Measurements from ENCODE around the gene WDFY2. TPM values are rescaled to one million over a fixed set of nuclear protein-coding genes. Genes with fewer than 3 reads are reported as not detected.

Gene WDFY2
- total and polyA plus RNA-seq, 2 experiments from 2014 or later: 11.4 to 24.0 TPM

GRCh38 chr13:51804295-51805172 lies 220.3 kb downstream of the WDFY2 start:
- peak overlapping the region; percentile 93 for H3K4me2 ChIP-seq
- H3K27me3 ChIP-seq (ENCODE audit: insufficient read depth): no peaks in the 10 kb centered on the region
- H2AFZ ChIP-seq: peak overlapping the region; percentile 96
- no peak for DNase-seq (ENCODE audit: low spot score)
- no peaks in the 10 kb centered on the region for H4K20me1 ChIP-seq (replicated peaks; ENCODE audit: insufficient read depth)
- H3K4me3 ChIP-seq: peak overlapping the region; percentile 88
- H3K9me3 Mint-ChIP-seq: no peaks in the 10 kb centered on the region
- no peaks in the 10 kb centered on the region for H3K36me3 Mint-ChIP-seq (ENCODE audit: low read depth)
- peaks cover 54% of the 10 kb centered on the region for H3K4me1 Mint-ChIP-seq
- no peaks in the 10 kb centered on the region for H3K9me2 ChIP-seq (ENCODE audit: insufficient read depth)
- H3K79me2 ChIP-seq (replicated peaks; ENCODE audit: insufficient read depth): 0 out of 2 replicates have a peak, but pooled peaks cover 4% of the 10 kb centered on the region
- H3F3A ChIP-seq (replicated peaks; ENCODE audit: low read depth): peaks cover 9% of the 10 kb centered on the region; the same call in 1 of the 2 replicates
- peak overlapping the region; percentile 77 for H3K27ac Mint-ChIP-seq
- peak overlapping the region; percentile 82 for H3K4me3 Mint-ChIP-seq
- no peaks in the 10 kb centered on the region for H3K36me3 ChIP-seq (ENCODE audit: insufficient read depth)
- H3K4me1 ChIP-seq (ENCODE audit: insufficient read depth): peaks cover 49% of the 10 kb centered on the region
- H3K27ac ChIP-seq (ENCODE audit: low read depth): peak overlapping the region; percentile 87
- TF ChIP-seq, protein P1, sequence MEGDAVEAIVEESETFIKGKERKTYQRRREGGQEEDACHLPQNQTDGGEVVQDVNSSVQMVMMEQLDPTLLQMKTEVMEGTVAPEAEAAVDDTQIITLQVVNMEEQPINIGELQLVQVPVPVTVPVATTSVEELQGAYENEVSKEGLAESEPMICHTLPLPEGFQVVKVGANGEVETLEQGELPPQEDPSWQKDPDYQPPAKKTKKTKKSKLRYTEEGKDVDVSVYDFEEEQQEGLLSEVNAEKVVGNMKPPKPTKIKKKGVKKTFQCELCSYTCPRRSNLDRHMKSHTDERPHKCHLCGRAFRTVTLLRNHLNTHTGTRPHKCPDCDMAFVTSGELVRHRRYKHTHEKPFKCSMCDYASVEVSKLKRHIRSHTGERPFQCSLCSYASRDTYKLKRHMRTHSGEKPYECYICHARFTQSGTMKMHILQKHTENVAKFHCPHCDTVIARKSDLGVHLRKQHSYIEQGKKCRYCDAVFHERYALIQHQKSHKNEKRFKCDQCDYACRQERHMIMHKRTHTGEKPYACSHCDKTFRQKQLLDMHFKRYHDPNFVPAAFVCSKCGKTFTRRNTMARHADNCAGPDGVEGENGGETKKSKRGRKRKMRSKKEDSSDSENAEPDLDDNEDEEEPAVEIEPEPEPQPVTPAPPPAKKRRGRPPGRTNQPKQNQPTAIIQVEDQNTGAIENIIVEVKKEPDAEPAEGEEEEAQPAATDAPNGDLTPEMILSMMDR (conservative IDR thresholded peaks at IDR 0.05; ENCODE audit: low read depth in 2 of 2): no peak
- TF ChIP-seq EZH2 (IDR thresholded peaks at IDR 0.05; ENCODE audit: low read depth, unreplicated experiment) (no peak), CREB1 (CRISPR knock-in tag; IDR thresholded peaks at IDR 0.05; ENCODE audit: low read depth) (no peak)
- no peak for ATAC-seq
- peaks cover 9% of the 10 kb centered on the region for H3K27me3 Mint-ChIP-seq (ENCODE audit: insufficient read depth, low read depth, poor library complexity)

DNA sequence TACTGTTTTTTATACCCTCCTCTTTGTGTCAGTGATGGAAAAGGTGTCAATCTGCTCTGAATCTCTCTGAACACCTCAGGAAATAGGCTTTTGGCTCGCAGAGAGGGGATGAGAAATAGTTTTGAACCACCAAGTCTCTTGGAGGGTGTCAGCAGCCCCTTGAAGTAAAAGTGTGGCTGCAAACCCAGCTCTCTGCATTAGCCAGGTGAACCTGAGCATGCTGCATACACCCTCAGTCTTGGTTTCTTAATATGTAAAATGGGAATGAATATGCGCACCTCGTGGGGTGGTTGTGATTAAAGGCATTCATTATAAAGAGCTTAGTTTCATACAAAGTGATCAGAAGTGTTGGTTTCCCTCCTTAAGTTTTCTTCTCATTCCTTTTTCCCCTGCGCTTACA lies 221.1 kb downstream of the WDFY2 start:
- no peak for DNase-seq (ENCODE audit: low spot score)
- H3K36me3 ChIP-seq (ENCODE audit: insufficient read depth): no peaks in the 10 kb centered on the region
- peak overlapping the region; percentile 88 for H3K4me3 ChIP-seq
- peaks cover 5% of the 10 kb centered on the region for H3K27me3 Mint-ChIP-seq (ENCODE audit: insufficient read depth, low read depth, poor library complexity)
- peaks cover 46% of the 10 kb centered on the region for H3K4me1 Mint-ChIP-seq
- no peak overlapping the region for H2AFZ ChIP-seq
- no peaks in the 10 kb centered on the region for H3K27me3 ChIP-seq (ENCODE audit: insufficient read depth)
- no peak for ATAC-seq
- no peak overlapping the region for H3K27ac ChIP-seq (ENCODE audit: low read depth)
- peaks cover 9% of the 10 kb centered on the region; the same call in 1 of the 2 replicates for H3F3A ChIP-seq (replicated peaks; ENCODE audit: low read depth)
- peak overlapping the region; percentile 93 for H3K4me2 ChIP-seq
- no peaks in the 10 kb centered on the region for H3K36me3 Mint-ChIP-seq (ENCODE audit: low read depth)
- H4K20me1 ChIP-seq (replicated peaks; ENCODE audit: insufficient read depth): no peaks in the 10 kb centered on the region
- H3K4me3 Mint-ChIP-seq: peak overlapping the region; percentile 82
- no peak overlapping the region for H3K27ac Mint-ChIP-seq
- no peaks in the 10 kb centered on the region for H3K9me3 Mint-ChIP-seq
- H3K79me2 ChIP-seq (replicated peaks; ENCODE audit: insufficient read depth): 0 out of 2 replicates have a peak, but pooled peaks cover 4% of the 10 kb centered on the region
- H3K9me2 ChIP-seq (ENCODE audit: insufficient read depth): no peaks in the 10 kb centered on the region
- H3K4me1 ChIP-seq (ENCODE audit: insufficient read depth): peaks cover 41% of the 10 kb centered on the region
- TF ChIP-seq, protein P2, sequence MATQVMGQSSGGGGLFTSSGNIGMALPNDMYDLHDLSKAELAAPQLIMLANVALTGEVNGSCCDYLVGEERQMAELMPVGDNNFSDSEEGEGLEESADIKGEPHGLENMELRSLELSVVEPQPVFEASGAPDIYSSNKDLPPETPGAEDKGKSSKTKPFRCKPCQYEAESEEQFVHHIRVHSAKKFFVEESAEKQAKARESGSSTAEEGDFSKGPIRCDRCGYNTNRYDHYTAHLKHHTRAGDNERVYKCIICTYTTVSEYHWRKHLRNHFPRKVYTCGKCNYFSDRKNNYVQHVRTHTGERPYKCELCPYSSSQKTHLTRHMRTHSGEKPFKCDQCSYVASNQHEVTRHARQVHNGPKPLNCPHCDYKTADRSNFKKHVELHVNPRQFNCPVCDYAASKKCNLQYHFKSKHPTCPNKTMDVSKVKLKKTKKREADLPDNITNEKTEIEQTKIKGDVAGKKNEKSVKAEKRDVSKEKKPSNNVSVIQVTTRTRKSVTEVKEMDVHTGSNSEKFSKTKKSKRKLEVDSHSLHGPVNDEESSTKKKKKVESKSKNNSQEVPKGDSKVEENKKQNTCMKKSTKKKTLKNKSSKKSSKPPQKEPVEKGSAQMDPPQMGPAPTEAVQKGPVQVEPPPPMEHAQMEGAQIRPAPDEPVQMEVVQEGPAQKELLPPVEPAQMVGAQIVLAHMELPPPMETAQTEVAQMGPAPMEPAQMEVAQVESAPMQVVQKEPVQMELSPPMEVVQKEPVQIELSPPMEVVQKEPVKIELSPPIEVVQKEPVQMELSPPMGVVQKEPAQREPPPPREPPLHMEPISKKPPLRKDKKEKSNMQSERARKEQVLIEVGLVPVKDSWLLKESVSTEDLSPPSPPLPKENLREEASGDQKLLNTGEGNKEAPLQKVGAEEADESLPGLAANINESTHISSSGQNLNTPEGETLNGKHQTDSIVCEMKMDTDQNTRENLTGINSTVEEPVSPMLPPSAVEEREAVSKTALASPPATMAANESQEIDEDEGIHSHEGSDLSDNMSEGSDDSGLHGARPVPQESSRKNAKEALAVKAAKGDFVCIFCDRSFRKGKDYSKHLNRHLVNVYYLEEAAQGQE (IDR thresholded peaks at IDR 0.05; ENCODE audit: unreplicated experiment): no peak
- TF ChIP-seq CREB1 (CRISPR knock-in tag; IDR thresholded peaks at IDR 0.05; ENCODE audit: low read depth) (no peak), STAT1 (IDR thresholded peaks at IDR 0.05; ENCODE audit: unreplicated experiment) (no peak)
- TF ChIP-seq, protein P1 (conservative IDR thresholded peaks at IDR 0.05; ENCODE audit: low read depth in 2 of 2): no peak
